ENCODE data around the gene SGK1.
A peak's percentile ranks its signal among the peaks of the same experiment; 100 is the strongest.
"Not testable (repeated sequence)": the region's sequence is repeated elsewhere in the genome, so short reads cannot be mapped to it uniquely, and the experiment has no call there.

Gene SGK1

GRCh38 chr6:134303891-134304290, 14.0 kb downstream of the SGK1 start:
- peak; percentile 35 for DNase-seq (ENCODE audit: low spot score)

DNA sequence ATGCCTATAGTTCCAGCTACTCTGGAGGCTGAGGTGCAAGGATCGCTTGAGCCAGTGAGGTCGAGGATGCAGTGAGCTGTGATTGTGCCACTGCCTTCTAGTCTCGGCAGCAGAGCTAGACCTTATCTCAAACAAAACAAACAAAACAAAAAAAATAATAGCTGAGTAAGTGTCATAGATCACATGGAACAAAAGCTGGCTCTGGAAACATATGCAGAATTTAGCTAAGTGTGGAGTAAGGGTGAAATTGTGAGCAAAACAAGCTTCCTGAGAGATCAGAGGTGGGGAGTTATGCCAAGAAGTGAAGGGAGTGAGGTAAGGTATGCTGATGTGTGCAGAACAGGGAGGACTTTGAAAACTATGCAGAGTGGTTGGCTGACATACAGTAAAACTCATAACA, 18.7 kb downstream of the SGK1 start:
- DNase-seq (ENCODE audit: low spot score): peak; percentile 51

- no peak for DNase-seq (ENCODE audit: low spot score)
Measured at GRCh38 chr6:134296762-134297161, 21.1 kb downstream of the SGK1 start.

DNA sequence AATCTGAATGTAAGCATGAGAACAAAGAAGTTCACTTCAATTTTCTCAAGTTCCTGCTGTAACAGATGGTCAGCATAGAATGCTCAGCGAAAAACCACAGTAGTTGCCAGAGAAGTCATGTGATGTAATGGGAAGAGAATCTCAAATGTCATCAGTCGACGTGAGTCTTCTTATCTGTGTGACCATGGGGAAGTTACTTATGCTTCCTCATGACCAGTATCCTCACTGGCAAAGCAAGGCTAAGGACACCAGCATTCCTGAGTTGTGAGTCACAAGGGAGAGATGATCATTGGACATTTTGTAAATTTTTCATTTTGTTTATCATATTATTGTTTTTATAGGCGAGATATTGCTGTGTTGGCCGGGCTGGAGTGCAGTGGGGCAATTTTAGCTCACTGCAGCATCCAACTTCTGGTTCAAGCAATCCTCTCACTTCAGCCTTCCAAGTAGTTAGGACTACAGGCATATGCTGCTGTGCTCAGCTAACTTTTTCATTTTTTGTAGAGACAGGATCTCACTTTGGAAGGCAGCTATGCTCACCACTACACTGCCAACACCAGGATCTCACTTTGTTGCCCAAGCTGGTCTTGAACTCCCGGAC, 21.9 kb downstream of the SGK1 start:
- peak; percentile 95 for DNase-seq (ENCODE audit: low spot score)

- DNase-seq (ENCODE audit: low spot score): no peak
Measured at GRCh38 chr6:134293659-134294161, 24.2 kb downstream of the SGK1 start.

- DNase-seq (ENCODE audit: low spot score): no peak
Measured at GRCh38 chr6:134291156-134291555, 26.8 kb downstream of the SGK1 start.

DNA sequence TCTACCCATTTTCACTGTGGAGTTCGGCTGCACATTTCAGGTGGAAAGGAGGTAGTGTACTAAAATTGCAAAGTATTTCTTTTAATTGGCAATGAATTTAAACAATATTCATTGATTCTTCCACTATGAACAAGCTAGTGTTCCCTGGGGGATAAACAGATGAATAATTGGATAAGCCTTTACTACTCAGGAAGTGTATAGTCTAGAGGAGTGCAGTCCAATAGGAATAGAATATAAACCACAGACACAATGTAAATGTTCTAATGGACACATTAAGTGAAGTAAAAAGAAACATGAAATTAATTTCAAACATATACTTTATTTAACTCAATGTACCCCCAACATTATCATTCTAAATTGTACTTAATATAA, 28.7 kb downstream of the SGK1 start:
- no peak for DNase-seq (ENCODE audit: low spot score)

GRCh38 chr6:134288538-134289203, 29.2 kb downstream of the SGK1 start:
- peak; percentile 54 for DNase-seq (ENCODE audit: low spot score)

DNA sequence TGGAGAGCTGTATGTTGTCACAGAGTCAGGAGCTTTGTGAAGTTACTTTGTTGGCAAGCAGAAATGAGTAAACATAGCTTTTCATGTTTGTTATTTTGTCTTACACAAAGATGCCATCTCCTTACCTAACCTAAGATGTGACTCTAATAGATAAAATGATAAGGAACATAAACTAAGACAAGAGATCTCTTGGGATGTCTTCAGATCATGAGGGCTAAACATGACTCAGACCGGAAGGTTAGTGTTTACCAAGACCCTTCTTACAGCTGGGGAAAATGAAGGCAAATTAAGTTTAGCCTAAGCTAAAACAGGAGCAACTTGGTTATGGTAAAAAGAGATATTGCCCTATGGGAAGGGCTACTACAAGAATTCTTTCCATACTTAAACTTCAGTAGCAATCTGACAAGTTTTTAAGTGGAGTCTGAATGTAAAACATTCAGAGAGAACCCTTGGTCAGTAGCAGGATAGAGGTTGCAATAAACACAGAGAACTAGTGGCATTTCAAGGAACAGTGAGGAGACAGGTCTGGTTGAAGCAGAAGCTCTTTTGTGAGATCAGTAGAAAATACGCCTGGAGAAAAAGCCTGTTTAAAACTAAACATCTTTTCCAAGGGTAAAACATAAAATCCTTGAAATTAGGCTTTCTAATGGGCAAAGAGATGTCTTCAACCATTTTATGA, 29.9 kb downstream of the SGK1 start:
- no peak for DNase-seq (ENCODE audit: low spot score)

GRCh38 chr6:134282816-134283215, 35.1 kb downstream of the SGK1 start:
- DNase-seq (ENCODE audit: low spot score): no peak

DNA sequence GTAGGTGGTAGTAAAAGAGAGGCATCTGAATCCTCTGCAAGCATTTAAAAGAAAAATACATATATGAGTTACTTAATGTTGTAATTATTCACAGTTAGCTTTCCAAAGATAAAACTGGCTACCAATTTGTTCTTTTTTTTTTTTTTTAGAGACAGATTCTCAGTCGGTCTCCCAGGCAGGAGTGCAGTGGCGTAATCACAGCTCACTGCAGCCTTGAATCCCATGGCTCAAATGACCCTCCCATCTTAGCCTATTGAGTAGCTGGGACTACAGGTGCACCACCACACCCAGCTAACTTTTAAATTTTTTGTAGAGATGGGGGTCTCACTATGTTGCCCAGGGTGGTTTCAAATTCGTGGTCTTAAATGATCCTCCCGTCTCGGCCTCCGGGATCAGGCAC, 36.5 kb downstream of the SGK1 start:
- DNase-seq (ENCODE audit: low spot score): no peak

GRCh38 chr6:134278000-134278399, 39.9 kb downstream of the SGK1 start:
- no peak for DNase-seq (ENCODE audit: low spot score)

GRCh38 chr6:134276891-134277377, 41.0 kb downstream of the SGK1 start:
- DNase-seq (ENCODE audit: low spot score): not testable (repeated sequence)

DNA sequence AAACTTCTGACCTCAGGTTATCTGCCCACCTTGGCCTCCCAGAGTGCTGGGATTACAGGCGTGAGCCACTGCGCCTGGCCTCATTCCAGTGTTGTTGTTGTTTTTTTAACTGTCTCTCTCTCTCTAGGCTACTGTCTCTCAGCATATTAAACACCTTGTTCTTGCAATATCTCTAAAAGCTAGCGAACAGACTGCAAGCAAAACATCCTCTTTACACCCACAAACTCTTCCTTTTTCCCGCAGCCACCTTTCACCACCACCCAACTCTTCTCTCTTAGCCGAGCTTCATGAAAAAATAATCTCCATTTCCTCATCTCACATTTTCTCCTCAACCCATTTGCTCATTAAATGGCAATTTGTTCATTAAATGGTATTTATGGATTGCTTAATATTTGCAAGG, 45.5 kb downstream of the SGK1 start:
- DNase-seq (ENCODE audit: low spot score): no peak

DNA sequence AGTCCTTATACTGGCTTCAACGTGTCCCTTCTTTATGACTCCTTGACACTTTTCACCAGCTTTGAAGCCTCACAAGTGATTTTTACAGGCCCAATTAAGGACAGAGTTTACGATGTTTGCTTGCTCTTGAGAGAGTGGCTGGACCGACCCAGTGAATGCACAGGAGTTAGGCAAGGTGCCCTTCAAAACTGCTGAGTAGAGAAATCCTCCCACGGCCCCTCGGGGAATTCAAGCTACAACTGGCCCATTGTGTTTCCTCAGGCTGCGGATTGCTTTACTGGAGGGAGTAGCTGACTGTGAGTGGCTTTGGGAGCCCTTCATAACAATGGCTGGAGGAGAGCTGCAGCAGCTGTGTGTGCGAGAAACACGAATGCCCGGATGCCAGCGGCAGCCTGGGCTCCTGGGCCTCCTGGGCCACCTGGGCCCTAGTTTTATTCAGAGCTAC, 50.0 kb downstream of the SGK1 start:
- DNase-seq (ENCODE audit: low spot score): no peak

DNA sequence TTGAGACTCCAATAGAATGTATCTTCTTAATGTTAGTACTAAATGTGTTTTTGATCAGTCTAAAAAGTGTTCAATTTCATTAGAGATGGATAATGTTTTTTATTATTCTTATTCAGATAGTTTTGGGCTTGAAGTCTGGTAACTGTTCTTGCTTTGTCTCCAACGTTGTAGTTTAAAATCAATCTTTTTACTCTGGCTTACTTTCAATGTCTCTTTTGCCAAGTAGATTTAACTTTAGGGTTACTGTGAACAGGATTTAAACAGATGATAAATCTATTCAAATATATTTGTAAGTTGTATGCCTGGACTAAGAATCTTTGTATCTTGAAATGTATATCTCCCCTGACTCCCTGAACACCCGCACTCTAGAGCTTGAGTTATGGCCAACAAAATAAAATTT, 51.1 kb downstream of the SGK1 start:
- DNase-seq (ENCODE audit: low spot score): no peak

DNA sequence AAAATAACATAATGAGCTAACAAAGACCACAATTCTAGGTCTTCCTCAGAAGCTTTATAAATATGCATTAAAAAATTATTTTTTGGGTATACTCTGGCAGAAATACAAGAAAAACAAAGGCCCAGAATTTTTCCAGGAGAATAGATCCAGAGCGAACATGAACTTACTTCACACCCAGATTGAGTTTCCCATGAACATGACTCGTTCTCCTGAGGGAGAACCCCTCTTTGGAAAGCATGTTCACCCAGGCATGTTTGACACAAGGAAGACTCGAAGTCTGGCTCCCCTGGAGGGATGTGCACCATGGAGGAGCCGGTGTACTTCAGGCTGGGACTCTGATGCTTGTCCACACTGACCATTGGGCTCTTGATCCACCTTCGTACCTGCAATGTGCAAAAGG, 56.1 kb downstream of the SGK1 start:
- DNase-seq (ENCODE audit: low spot score): no peak

GRCh38 chr6:134258849-134259306, 59.0 kb downstream of the SGK1 start:
- DNase-seq (ENCODE audit: low spot score): no peak

DNA sequence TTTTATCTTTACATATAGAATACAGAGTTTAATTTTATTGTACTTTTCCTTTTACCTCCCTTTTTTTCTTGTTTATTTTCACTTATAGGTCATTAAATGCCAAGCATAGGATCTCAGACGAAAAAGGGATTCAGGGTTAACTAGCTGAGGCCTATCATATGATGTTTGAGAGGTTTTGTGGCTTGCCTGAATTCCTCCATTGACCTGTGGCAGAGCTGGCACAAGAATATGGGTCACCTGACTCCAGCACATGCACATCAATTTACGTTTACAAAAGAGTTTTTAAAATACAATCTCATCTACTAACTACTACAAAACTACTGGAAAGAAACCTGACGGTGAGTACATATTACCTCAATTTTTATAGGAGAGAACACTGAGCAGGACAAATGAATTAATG, 60.4 kb downstream of the SGK1 start:
- no peak for DNase-seq (ENCODE audit: low spot score)

DNA sequence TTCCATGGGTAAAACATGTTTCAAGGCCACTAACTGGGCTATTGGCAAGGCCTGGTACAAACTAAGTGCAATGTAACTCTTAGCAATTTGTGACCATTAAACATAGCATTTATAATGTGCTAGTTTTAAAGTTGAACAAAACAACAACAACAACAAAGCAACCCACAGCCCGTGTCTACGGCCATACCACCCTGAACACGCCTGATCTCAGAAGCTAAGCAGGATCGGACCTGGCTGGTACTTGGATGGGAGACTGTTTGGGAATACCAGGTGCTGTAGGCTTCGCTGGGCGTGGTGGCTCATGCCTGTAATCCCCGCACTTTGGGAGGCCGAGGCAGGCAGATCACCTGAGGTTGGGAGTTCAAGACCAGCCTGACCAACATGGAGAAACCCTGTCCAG, 61.0 kb downstream of the SGK1 start:
- no peak for DNase-seq (ENCODE audit: low spot score)

- DNase-seq (ENCODE audit: low spot score): not testable (repeated sequence)
Measured at GRCh38 chr6:134255280-134255679, 62.6 kb downstream of the SGK1 start.

DNA sequence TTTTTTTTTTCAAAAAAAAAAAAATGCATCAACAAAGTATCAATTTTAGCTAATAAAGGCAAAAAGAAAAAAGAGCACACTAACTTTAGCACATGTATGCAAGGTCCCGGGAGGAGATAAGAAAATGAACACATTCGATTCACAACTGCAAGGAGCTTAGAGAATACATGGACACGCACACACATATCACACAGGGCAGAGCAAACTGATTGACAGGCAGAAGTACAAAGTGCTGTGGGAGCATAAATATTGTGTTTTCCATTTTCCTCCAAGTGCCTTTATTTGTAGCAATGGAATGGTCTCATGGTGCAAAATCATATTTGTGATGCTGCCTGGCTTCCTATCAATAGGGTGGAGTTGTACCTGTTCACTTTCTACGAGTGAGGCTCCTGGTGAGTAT, 63.8 kb downstream of the SGK1 start:
- DNase-seq (ENCODE audit: low spot score): no peak

DNA sequence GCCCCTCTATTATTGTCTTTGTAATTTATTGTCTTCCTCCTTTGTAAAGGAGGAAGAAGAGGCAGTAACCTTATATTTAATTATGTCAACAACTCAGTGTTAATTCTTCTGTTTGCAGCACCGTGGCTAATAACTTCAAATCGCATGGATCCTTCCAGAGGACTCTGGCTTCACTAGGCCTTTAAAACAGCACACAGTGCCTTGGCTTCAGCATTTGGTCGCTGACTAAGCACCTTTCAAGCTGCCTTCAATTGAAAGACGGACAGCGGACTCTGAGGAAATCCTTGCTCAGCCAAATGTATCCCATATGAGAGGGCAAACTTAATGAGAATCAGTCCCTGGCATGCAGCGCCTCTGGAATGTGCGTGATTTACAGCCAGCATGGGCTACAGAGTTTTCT, 64.2 kb downstream of the SGK1 start:
- DNase-seq (ENCODE audit: low spot score): no peak
